Prostate gland (tissue), 2 donors: ENCODE measurements around the gene RGS14. TPM values are rescaled to one million over a fixed set of nuclear protein-coding genes. Genes with fewer than 3 reads are reported as not detected.

Experiments
- DNase-seq: peaks from one replicate; pipeline ENCODE4 v3.0.0-alpha.2; 2019; ENCODE audit warnings: low spot score
- H3K27ac ChIP-seq, 2 donors: fragments of 200-600 bp; sonication (generic); 2 replicates each; pipeline ENCODE4 v1.5.1; 2017 to 2019
- H3K27me3 ChIP-seq: fragments of 200-600 bp; sonication (generic); replicated peaks from 2 replicates; pipeline ENCODE4 v1.5.1; 2019; ENCODE audit not compliant: insufficient read depth
- H3K36me3 ChIP-seq, 2 donors: fragments of 200-600 bp; sonication (generic); 1 replicate in 1 of 2; 2 replicates in 1 of 2; pipeline versions ENCODE4 v1.5.1 to v1.8.1; 2017 to 2019
- H3K4me1 ChIP-seq: fragments of 200-600 bp; sonication (generic); replicated peaks from 2 replicates; pipeline ENCODE4 v1.5.1; 2019
- H3K4me3 ChIP-seq, 2 donors: fragments of 200-600 bp; sonication (generic); 2 replicates each; pipeline ENCODE4 v1.5.1; 2017 to 2019
- H3K9me3 ChIP-seq: fragments of 200-600 bp; sonication (generic); 2 replicates; pipeline ENCODE4 v1.5.1; 2017
- POLR2A ChIP-seq: fragments of 450-650 bp; IDR thresholded peaks from one replicate; pipeline ENCODE4 v1.6.1; 2016; ENCODE audit warnings: antibody characterized with exemption, mild to moderate bottlenecking
- POLR2AphosphoS5 ChIP-seq: sonication (generic); formaldehyde crosslinking; IDR thresholded peaks from one replicate; pipeline ENCODE4 v1.6.1; 2017; ENCODE audit warnings: antibody characterized with exemption
- WGBS: methylation state at CpG from one replicate; pipeline ENCODE4 v1.1.5; 2018; 5-methylcytosine and 5-hydroxymethylcytosine counted together
- intact Hi-C: fragments of 100-400 bp; cut with DNase I; formaldehyde crosslinking; loops from one replicate; pipeline ENCODE4 v1.14.2; 2022
- total RNA-seq, 2 donors: library from RNA; depleted of rRNA; stranded (reverse); fragments of >200 nt; gene quantifications; one replicate each; pipeline ENCODE4 v1.1.0, GENCODE V29; 2016
- TF ChIP-seq, protein P1 (sequence below), 4 experiments: fragments of 200-600 bp in 2 of 4; fragments of 450-650 bp in 2 of 4; sonication (generic) in 2 of 4; IDR thresholded peaks; 1 replicate in 3 of 4; 2 replicates in 1 of 4; pipeline ENCODE4 v1.5.1; 2016 to 2019; ENCODE audit warnings: antibody characterized with exemption in 4 of 4, mild to moderate bottlenecking in 2 of 4, moderate library complexity in 2 of 4

The RGS14 gene
- total RNA-seq, 2 donors from 2014 or later: 13.3 to 24.2 TPM

DNA sequence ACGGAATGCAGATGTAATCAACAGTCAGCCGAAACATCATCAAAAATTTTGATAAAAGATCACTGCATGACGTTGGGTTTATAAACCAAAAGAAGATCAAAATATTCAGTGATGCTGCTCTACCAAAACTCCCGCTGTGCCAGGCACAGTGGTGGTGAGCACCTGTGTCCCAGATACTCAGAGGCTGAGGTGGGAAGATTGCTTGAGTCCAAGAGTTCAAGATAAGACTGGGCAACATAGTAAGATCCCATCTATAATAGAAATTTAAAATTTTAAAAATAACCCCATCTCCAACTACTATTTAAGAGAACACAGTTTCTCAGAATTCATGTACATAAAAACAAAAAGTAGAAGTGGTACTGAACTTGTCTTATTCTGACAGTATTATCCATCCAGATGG lies 10.0 kb upstream of the RGS14 start:
- no peak for DNase-seq
- Histone ChIP-seq H3K4me1 (peaks cover 16% of the 10 kb centered on the region), H3K27ac (no peak overlapping the region), H3K4me3 (no peak overlapping the region), H3K27me3 (no peaks in the 10 kb centered on the region), H3K36me3 (no peaks in the 10 kb centered on the region), H3K9me3 (no peaks in the 10 kb centered on the region)
- 84% methylated on average over 4 of the region's 4 CpGs for WGBS
- TF ChIP-seq POLR2A: no peak
- TF ChIP-seq, protein P1, sequence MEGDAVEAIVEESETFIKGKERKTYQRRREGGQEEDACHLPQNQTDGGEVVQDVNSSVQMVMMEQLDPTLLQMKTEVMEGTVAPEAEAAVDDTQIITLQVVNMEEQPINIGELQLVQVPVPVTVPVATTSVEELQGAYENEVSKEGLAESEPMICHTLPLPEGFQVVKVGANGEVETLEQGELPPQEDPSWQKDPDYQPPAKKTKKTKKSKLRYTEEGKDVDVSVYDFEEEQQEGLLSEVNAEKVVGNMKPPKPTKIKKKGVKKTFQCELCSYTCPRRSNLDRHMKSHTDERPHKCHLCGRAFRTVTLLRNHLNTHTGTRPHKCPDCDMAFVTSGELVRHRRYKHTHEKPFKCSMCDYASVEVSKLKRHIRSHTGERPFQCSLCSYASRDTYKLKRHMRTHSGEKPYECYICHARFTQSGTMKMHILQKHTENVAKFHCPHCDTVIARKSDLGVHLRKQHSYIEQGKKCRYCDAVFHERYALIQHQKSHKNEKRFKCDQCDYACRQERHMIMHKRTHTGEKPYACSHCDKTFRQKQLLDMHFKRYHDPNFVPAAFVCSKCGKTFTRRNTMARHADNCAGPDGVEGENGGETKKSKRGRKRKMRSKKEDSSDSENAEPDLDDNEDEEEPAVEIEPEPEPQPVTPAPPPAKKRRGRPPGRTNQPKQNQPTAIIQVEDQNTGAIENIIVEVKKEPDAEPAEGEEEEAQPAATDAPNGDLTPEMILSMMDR (IDR thresholded peaks at IDR 0.05): no peak
- no peak for TF ChIP-seq POLR2AphosphoS5
- intact Hi-C loops: no loop called here

DNA sequence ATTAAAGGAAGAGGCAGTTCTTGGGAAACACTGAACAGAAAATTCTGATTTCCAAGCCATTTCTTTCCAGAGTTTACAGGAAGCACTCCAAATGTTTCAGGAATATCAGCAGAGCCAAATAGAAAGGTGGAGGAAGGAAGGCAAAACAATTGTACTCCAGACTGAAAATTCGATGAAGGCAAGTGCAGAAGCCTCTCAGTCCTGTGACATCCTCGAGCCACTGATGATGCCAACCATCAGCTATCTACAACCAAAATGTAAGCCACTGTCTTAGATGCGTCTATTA lies 8.4 kb upstream of the RGS14 start:
- H3K36me3 ChIP-seq: no peaks in the 10 kb centered on the region
- H3K27ac ChIP-seq: no peak overlapping the region
- H3K27me3 ChIP-seq: no peaks in the 10 kb centered on the region
- DNase-seq: no peak
- TF ChIP-seq, protein P1 (IDR thresholded peaks at IDR 0.05): no peak
- TF ChIP-seq POLR2AphosphoS5: no peak
- WGBS: 68% methylated on average over 3 of the region's 3 CpGs
- H3K9me3 ChIP-seq: no peaks in the 10 kb centered on the region
- H3K4me3 ChIP-seq: no peak overlapping the region
- H3K4me1 ChIP-seq: peaks cover 16% of the 10 kb centered on the region
- intact Hi-C loops: no loop called here

DNA sequence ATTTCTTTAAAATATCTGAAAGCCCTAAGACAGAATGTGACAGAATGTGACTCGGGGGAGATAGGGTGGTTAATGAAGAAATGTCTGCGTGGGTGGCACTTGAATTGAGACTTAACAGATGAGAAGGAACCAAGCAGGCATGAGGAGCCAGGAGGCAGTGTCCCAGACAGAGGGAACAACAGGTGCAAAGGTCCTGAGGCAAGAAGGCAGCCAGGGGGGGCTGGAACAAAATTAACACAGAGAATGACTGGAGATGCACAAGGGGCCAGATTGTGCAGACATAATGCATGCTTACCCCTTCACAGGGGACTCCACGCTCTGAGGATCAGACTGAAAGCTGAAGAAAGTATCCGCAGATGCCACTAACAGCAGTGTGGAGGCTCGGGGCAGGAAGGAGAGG lies 8.0 kb upstream of the RGS14 start:
- intact Hi-C loops: no loop called here
- H3K4me3 ChIP-seq: peak overlapping the region in 1 of 2 donors; percentile 83

DNA sequence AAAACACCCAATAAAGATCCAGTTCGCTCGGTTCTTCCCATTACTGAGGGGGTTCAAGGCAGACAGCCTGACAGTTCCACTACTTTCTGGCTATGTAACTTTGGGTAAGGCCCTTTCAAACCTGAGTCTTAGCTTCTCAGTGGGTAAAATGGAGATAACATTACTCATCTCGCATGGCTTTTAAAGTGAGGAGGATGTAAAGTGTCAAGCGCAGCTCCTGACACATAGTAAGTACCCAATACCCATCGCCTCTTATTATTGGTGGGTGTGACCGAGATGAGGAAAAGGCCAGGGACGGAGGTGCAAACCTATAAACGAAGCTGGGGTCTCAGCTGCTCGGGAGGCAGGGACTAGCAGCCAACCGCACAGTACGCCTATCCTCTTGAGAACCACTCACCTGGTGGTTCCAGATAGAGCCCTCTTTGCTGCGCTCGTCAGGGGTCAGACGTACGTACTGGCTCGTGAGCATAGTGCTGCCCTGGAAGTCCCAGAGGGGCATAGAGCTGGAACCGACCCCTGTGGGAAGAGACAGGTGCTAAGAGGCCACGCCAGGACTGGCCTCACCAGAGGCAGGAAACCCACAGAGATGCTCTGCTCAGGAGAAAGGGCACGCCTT lies 6.8 kb upstream of the RGS14 start:
- H3K27me3 ChIP-seq: no peaks in the 10 kb centered on the region
- no peaks in the 10 kb centered on the region for H3K9me3 ChIP-seq
- no peak for DNase-seq
- peak overlapping the region; percentile 82 to 83 for H3K4me3 ChIP-seq
- TF ChIP-seq POLR2A (no peak), POLR2AphosphoS5 (no peak)
- TF ChIP-seq, protein P1 (IDR thresholded peaks at IDR 0.05): no peak
- no peaks in the 10 kb centered on the region for H3K36me3 ChIP-seq
- intact Hi-C loops: no loop called here
- H3K27ac ChIP-seq: peak overlapping the region; percentile 89 to 90
- H3K4me1 ChIP-seq: peaks cover 16% of the 10 kb centered on the region
- WGBS: 8% methylated on average over 19 of the region's 19 CpGs

More for the DNA sequence above, 8.0 kb upstream of the RGS14 start:
- DNase-seq: no peak
- H3K4me1 ChIP-seq: peaks cover 16% of the 10 kb centered on the region
- no peaks in the 10 kb centered on the region for H3K36me3 ChIP-seq
- WGBS: 85% methylated on average over 5 of the region's 5 CpGs
- TF ChIP-seq POLR2AphosphoS5 (no peak), POLR2A (no peak)
- TF ChIP-seq, protein P1 (IDR thresholded peaks at IDR 0.05): no peak
- no peak overlapping the region for H3K27ac ChIP-seq
- H3K9me3 ChIP-seq: no peaks in the 10 kb centered on the region
- no peaks in the 10 kb centered on the region for H3K27me3 ChIP-seq
